Colonic mucosa (tissue), 4 donors: ENCODE results near the gene DGCR6L. TPM values are rescaled to one million over a fixed set of nuclear protein-coding genes. Genes with fewer than 3 reads are reported as not detected.
"Not testable (repeated sequence)": the region's sequence is repeated elsewhere in the genome, so short reads cannot be mapped to it uniquely, and the experiment has no call there.

Experiments used
- DNase-seq: peaks from one replicate; pipeline ENCODE4 v3.0.0-alpha.2; 2020
- H3K27ac ChIP-seq: fragments of 200-600 bp; one replicate; pipeline ENCODE4 v1.8.0; 2021
- H3K27me3 ChIP-seq: fragments of 200-600 bp; one replicate; pipeline ENCODE4 v1.8.0; 2021
- H3K36me3 ChIP-seq: fragments of 200-600 bp; one replicate; pipeline ENCODE4 v1.8.0; 2021
- H3K4me1 ChIP-seq: fragments of 200-600 bp; one replicate; pipeline ENCODE4 v1.8.0; 2021; ENCODE audit warnings: mild to moderate bottlenecking
- H3K4me3 ChIP-seq: fragments of 200-600 bp; one replicate; pipeline ENCODE4 v1.8.0; 2021
- H3K9ac ChIP-seq, 2 donors: one replicate each; pipeline ENCODE4 v1.7.0; 2013; ENCODE audit warnings: control low read depth in 2 of 2, low read depth in 2 of 2, low read length in 2 of 2
- H3K9me3 ChIP-seq: fragments of 200-600 bp; one replicate; pipeline ENCODE4 v1.8.0; 2021
- intact Hi-C: fragments of 100-400 bp; cut with DNase I; formaldehyde crosslinking; loops from one replicate; pipeline ENCODE4 v1.14.1; 2022
- total RNA-seq, 2 donors: library from RNA; stranded (reverse); fragmentation: NEBNext Ultra II Directional in 1 of 2; extraction: Animal tissue kit (Norgen Biotek cat#: 25700) in 1 of 2; gene quantifications; one replicate each; pipeline ENCODE4 v1.2.1, GENCODE V29; 2021
- TF ChIP-seq, protein P1 (sequence below): fragments of 200-600 bp; IDR thresholded peaks from one replicate; pipeline ENCODE4 v1.8.0; 2022; ENCODE audit warnings: antibody characterized with exemption, mild to moderate bottlenecking
- donor health status: healthy.
- donor health status: DM: no; HTN: no; CAD: no.
- donor health status: DM: no; HTN: no; CAD: no.

DGCR6L gene
- total RNA-seq, 2 donors from 2014 or later = 27.0 to 35.6 TPM

DNA sequence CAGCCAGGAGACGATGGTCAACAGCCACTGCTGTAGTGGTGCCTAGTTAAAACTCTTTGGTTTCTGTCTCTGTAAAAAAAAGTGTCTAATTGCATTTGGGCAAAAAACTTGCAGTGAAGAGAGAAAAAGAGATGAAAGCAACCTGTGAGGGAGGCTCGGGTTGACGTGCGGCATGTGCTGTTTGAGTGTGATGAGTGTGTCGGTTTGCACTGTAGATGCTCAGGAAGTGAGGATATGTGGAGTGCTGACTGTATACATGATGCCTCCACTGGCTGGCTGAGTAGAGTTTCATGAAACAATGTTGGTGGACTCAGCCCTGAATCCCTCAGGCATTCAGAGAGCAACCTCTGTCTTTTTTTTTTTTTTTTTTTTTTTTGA lies 4.3 kb upstream of the DGCR6L start:
- H3K9me3 ChIP-seq = no peaks in the 10 kb centered on the region
- no peak for DNase-seq
- no peak overlapping the region for H3K9ac ChIP-seq
- H3K36me3 ChIP-seq = no peaks in the 10 kb centered on the region
- peaks cover 3% of the 10 kb centered on the region for H3K4me1 ChIP-seq
- H3K27ac ChIP-seq = no peak overlapping the region
- H3K4me3 ChIP-seq = no peak overlapping the region
- H3K27me3 ChIP-seq = no peaks in the 10 kb centered on the region
- intact Hi-C loops = no loop called here
- TF ChIP-seq, protein P1, sequence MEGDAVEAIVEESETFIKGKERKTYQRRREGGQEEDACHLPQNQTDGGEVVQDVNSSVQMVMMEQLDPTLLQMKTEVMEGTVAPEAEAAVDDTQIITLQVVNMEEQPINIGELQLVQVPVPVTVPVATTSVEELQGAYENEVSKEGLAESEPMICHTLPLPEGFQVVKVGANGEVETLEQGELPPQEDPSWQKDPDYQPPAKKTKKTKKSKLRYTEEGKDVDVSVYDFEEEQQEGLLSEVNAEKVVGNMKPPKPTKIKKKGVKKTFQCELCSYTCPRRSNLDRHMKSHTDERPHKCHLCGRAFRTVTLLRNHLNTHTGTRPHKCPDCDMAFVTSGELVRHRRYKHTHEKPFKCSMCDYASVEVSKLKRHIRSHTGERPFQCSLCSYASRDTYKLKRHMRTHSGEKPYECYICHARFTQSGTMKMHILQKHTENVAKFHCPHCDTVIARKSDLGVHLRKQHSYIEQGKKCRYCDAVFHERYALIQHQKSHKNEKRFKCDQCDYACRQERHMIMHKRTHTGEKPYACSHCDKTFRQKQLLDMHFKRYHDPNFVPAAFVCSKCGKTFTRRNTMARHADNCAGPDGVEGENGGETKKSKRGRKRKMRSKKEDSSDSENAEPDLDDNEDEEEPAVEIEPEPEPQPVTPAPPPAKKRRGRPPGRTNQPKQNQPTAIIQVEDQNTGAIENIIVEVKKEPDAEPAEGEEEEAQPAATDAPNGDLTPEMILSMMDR = no peak

DNA sequence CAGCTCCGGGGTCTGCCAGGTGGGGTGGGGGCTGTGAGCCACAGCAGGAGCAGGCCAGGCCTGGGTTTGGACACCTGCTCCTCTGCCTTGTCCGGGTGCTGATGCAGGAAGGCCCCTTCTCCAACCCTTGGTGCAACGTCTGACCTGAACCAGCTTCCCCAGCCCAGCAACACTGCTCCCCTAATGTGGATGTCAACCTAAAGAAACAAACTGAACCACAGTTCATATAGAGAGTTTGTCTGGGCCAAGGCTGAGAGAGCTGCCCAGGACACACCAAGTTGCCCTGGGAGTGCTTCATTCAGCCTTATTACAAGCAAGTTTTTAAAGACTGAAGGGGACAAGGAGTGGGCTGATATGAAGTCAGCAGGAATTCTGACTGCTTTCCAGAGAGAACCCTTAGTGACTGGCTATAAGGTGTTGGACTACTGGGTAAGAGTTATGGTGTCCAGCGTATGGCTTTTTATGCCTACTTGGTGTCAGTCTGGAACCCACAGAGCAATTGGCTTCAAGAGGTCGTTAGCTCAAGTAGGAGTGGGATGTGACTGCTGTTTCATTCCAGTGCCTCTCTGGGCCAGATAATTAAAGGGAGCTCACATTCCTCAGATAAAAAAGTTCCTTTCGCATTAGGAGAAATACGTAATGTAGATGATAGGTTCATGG lies 1.8 kb upstream of the DGCR6L start:
- intact Hi-C loops = not testable (repeated sequence)
- peak; percentile 12 for DNase-seq

DNA sequence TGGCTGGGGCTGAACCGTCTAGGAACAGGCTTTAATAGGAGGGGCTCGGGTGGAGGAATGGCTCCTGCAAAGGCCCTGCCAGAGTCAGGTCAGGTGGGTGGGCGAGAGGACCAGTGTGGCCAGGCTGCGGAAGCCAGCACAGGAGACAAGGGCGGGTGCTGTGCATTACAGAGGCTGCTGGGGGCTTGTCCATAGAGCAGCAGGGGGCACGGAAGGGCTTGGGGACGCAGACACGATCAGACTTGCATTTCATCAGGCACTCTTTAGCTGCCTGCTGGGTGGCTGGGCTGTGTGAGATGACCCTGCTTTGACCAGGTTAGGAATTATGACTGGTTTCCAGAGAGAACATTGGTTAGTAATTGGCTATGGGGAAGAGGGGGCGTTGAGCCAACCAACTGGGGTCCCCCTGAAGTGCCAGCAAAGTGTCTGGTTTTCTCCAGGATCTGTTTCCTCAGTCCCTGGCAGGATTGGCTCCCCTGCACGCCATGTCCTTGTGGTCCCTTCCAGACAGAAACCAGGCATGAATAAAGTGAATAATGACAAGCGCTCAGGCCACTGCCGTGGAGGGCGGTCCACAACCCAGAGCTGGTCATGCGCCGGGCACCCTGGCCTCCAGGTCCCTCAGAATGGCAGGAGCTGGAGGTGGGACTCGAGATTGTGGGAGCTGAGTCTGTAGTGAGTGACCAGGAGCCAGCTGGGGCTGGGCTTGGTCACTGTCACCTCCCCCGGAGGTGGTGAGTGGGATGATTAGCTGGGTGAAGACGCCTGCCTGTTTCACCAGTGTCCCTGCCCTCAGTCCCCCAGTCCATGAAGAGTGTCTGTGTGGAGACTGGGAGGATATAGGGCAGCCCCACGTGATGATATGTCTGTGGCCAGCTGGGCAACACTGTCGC lies 1.0 kb upstream of the DGCR6L start:
- H3K4me3 ChIP-seq = peak overlapping the region; percentile 99
- H3K27ac ChIP-seq = peak overlapping the region; percentile 69
- H3K27me3 ChIP-seq, intact Hi-C loops, H3K36me3 ChIP-seq, H3K9me3 ChIP-seq, H3K4me1 ChIP-seq: not testable (repeated sequence)
- DNase-seq = peak; percentile 14
- H3K9ac ChIP-seq = peak overlapping the region; percentile 89 to 91

More for the DNA sequence above, 1.8 kb upstream of the DGCR6L start:
- H3K9ac ChIP-seq, H3K36me3 ChIP-seq, H3K27me3 ChIP-seq, H3K9me3 ChIP-seq, H3K4me1 ChIP-seq, H3K27ac ChIP-seq, H3K4me3 ChIP-seq: not testable (repeated sequence)

DNA sequence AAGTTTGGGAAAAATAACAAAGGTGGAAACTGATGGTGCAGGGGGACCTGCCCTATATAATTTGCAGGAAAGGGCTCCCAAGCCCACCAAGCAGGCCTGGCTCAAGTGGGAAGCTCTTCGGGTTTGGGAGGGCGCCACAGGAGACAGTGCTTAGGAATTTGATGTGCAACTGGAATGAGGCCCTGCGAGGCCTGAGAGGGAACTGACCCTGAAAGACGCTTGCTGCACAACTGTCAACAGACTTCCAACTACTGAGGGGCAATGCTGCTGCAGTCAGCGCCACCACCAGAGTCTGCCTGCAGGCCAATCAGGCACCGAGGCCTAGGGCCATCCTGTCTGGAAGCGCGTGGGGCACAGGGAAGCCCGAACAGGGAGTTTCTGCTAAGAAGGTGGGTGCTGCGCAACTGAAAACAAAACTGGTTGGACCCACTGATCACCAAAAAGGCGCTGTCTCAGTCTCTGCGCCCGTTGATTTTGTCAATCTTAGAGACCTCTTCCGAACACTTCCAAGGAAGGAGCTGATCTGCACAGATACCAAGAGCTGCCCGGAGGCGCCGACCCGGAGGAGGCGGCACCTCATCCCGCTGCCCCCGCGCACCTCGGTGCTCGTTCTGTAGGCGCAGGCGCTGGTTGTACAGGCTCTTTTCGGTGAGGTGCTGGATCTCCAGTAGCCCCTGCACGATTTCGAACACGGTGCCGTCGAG lies 667 bp downstream of the DGCR6L start:
- Histone ChIP-seq H3K4me3 (peak overlapping the region; percentile 99), H3K9me3 (no peaks in the 10 kb centered on the region), H3K4me1 (peaks cover 5% of the 10 kb centered on the region), H3K27me3 (no peaks in the 10 kb centered on the region), H3K36me3 (no peaks in the 10 kb centered on the region), H3K27ac (peak overlapping the region; percentile 69), H3K9ac (peak overlapping the region; percentile 64 to 73)
- intact Hi-C loops = no loop called here
- TF ChIP-seq, protein P1 = no peak
- DNase-seq = no peak

DNA sequence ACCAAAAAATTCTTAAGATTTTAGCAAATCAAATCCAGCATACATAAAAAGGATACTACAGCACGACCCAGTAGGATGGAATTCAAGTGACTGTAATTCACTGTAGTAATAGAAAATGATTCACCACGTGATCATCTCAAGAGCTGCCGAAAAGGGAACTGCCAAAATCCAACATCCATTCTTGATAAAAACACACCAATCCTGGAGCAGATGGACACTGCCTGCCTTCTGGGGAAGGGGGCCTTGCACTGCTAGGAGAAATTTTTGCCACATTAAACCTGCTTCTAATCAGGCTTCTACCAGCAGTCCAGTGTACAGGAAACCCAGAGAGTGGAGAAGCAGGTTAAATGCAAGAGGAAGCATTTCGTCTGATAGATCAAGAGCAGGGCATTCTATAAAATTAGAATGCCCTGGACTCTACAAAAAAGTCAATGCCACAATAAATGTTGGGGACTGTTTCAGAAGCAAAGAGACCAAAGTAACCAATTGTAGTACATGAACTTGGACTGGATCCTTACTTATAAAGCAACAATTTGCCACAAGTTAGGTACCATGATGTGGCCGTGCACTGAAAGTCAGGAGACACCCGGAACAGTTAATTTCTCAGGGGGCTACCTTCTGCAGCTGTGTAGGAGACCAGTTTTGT lies 1.7 kb downstream of the DGCR6L start:
- H3K9me3 ChIP-seq, H3K4me1 ChIP-seq, H3K27ac ChIP-seq, intact Hi-C loops, H3K9ac ChIP-seq, H3K27me3 ChIP-seq, DNase-seq, H3K36me3 ChIP-seq, H3K4me3 ChIP-seq: not testable (repeated sequence)

DNA sequence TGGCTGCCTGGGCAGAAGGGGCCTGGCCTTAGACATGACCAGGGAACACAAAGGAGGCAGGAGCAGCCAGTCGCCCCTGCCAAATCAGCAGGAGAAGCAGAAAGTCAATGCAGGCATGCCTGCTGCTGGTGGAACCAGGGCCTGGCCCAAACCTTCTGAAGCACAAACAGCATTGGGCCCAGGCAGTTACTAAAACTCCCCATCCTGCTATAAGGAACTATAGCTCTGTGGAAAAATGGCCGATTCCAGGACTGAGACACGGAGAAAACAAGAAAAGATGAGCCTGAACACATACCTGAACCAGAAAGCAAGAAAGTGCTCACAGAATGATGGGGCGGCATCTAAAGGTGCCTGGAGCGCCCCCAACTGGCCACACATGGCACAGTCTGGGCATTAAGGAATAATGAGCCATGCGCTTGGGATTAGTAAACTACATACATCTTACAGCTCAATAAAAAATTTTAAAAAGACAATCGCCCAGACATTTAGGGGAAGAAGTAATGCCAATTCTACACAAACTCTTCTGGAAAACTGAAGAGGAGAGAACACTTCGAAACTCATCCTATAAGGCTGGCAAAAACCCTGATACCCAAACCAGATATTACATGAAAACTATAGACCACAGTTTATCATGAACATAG lies 2.3 kb downstream of the DGCR6L start:
- H3K9ac ChIP-seq, H3K27ac ChIP-seq, H3K9me3 ChIP-seq, H3K27me3 ChIP-seq, intact Hi-C loops, H3K4me1 ChIP-seq, H3K4me3 ChIP-seq, H3K36me3 ChIP-seq, DNase-seq: not testable (repeated sequence)
- TF ChIP-seq, protein P1 = peak; percentile 49
